Left renal cortex interstitium (tissue), 4 donors: ENCODE measurements around the gene DOCK2. TPM values are rescaled to one million over a fixed set of nuclear protein-coding genes. Genes with fewer than 3 reads are reported as not detected.

Experiments used
- DNase-seq, 4 donors: peaks; one replicate each; pipeline ENCODE4 v3.0.0-alpha.2; 2013; ENCODE audit warnings: low read depth in 4 of 4, low spot score in 2 of 4, missing footprints in 1 of 4
- polyA plus RNA-seq, 4 donors: library from polyadenylated mRNA; unstranded; fragments of 120-200 nt; gene quantifications; one replicate each; pipeline ENCODE4 v1.2.1, GENCODE V29; 2013; ENCODE audit not compliant: insufficient read length in 4 of 4

The DOCK2 gene
- polyA plus RNA-seq, 4 donors = 2.1 to 3.4 (median 3.0) TPM

DNA sequence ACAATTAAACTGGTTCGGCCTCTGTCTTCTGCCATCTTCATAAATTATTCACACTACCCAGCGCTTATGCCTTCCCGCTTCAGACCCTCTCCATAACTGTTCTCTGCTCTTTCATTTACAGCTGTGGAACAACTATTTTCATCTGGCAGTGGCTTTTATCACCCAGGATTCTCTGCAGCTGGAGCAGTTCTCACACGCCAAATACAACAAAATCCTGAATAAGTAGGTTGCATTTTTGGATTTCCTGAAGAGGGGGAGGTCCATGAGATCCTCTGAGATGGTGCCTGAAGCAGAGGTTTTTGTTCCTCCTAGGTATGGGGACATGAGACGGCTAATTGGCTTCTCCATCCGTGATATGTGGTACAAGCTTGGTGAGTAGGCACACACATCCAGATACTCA is 371.3 kb downstream of the DOCK2 start:
- no peak for DNase-seq

- DNase-seq = no peak
Measured at GRCh38 chr5:170010595-170010994, 373.5 kb downstream of the DOCK2 start.

DNA sequence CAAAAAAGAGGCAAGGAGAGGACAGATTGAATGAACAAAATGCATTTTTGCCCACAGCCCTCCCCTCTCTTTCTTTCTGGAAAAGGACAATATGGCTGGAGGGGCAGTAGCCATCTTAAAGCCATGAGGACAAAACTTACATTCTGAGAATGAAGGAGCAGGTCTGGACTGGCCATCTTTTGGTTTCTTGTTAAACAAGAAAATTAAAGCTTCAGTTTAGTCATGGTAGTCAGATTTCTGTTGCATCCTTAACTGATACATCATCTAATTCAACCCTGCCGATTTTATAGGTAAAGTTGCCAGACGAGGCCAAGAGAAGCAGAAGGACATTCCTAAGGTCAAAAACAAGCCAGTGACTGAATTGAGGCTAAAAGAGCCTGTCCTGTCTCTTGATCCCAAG is 374.7 kb downstream of the DOCK2 start:
- no peak for DNase-seq

- DNase-seq = no peak
Measured at GRCh38 chr5:170012622-170013021, 375.5 kb downstream of the DOCK2 start.

DNA sequence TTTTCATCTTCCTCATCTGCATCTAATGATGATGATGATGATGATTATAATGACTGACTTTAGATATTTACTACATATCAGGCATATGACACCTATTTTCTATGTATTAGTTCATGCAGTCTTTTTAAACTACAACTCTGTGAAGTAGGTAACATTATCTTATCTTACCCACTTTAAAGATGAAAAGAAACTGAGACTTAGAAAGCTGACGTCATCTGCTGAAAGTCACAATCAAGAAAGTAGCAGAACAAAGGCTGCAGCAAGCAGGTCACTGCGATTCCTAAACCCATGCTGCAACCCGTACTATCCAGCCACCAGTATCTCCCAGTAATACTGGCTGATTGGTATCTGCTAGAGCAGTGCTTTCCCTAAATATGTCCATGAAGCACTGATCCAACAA is 383.3 kb downstream of the DOCK2 start:
- DNase-seq = no peak

GRCh38 chr5:170021506-170021905 is 384.4 kb downstream of the DOCK2 start:
- no peak for DNase-seq

GRCh38 chr5:170025853-170026252 is 388.8 kb downstream of the DOCK2 start:
- DNase-seq = no peak

DNA sequence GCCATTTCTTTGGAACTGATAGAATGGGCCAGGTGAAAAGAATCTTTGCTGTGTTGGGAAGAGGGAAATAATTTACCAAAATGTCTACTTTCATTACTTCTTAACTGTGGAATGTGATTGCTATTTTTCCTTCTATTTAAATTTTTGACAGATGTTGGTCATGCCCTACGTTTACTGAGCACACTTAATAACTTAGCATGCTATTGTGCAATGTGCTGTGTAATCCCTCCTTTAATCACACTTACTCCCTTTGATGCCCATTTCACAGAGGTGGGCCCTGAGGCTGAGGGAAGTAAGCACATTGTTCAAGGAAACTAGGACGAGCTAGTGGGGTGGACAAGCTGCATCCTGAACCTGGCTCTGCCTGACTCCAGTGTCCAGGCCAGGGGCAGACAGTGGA is 391.0 kb downstream of the DOCK2 start:
- DNase-seq = no peak

GRCh38 chr5:170034231-170034630 is 397.2 kb downstream of the DOCK2 start:
- DNase-seq = no peak

DNA sequence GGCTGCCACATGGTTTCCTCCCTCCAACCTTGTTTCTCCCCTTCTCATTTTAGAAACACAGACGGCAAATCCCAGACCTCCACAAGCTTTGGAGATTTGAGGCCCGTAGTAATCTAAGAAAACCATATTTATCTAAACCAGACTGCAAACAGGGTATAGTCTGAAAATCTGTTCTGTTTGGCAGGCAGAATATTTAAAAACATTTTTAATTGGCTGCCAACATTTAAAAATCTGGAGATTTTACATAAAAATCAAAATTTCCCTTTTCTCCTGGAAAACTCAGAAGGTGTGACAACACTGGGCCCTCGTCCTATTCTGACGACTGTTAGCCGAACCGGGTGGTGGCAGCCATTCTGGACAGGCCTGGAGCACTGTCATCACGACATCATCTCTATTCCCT is 401.2 kb downstream of the DOCK2 start:
- DNase-seq = no peak

DNA sequence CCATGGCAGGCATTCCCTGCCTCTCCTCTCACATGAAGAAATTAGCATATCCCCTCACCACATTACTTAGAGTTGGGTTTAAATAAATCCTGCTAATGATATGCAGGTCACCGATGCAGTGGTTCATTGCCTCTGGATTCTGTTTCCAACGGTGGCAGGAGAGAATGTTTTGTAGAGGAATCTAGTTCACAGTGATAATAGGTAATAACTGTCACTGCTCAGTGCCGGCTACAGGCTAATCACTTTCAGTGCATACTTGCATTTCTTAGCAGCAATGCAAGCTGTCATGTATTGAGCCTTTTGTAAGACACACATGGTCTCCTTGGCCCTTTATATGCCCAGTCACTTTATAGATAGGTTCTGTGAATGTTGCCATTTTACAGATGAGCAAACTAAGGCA is 402.8 kb downstream of the DOCK2 start:
- DNase-seq = no peak

DNA sequence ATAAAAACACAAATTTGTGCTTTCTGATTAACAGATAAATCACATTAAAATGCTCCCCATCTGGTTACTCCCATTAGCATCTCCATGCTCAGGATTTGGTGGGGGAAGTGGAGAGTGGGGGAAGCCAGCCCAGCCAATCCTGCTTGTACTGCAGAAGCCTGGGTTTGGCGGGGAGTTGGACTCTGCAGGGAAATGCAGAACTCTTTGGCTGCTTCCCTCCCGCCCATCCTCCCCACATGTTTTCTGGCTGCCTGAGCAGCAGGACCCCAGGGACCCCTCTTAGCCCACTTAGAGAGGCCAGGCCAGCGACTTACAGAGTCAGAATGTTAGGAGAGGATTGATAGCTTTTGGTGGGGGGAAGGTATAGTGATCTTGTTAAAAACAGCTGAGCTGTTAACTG is 409.2 kb downstream of the DOCK2 start:
- DNase-seq = peak in 1 of 4 donors; percentile 7

- no peak for DNase-seq
Measured at GRCh38 chr5:170049713-170050112, 412.6 kb downstream of the DOCK2 start.

GRCh38 chr5:170053896-170054295 is 416.8 kb downstream of the DOCK2 start:
- no peak for DNase-seq

DNA sequence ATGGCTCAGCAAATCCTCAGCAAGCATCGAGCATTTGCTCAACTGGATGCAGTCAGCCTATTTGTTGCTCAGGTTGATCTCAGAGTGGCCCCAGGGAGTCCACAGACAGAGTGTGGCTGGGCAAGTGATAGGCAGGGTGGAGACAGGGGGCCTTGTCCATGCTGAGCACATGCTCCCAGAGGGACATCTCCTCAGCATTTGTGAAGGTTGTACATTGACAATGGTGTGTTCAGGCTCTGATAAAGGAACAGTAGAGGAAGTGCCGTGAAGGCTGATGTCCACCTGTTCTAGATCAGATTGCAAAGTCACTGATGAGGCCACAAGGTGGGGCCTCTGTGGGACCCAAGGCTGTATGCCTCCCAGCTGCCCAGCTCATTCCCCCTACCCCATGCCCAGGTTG is 418.5 kb downstream of the DOCK2 start:
- DNase-seq = no peak

GRCh38 chr5:170056561-170057267 is 419.6 kb downstream of the DOCK2 start:
- no peak for DNase-seq

GRCh38 chr5:170057311-170057710 is 420.2 kb downstream of the DOCK2 start:
- DNase-seq = no peak

DNA sequence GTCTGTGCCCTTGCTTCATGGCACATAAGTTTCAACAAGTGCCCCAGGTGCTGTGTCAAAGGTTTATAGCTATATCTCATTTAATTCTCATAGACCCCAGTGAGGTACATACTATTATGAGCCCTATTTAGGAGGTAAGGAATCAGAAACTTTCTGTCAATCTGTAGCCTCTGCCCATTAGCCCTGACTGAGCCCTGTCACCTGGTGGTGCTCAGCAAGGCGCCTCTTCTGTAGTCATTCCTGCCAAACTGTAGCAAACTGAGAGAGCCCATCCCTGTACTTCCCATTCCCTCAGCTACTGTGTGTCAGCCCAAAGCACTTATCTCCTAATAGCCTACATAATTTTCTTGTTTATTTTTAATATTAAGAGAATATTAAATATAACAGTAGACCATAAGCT is 422.1 kb downstream of the DOCK2 start:
- DNase-seq = no peak

DNA sequence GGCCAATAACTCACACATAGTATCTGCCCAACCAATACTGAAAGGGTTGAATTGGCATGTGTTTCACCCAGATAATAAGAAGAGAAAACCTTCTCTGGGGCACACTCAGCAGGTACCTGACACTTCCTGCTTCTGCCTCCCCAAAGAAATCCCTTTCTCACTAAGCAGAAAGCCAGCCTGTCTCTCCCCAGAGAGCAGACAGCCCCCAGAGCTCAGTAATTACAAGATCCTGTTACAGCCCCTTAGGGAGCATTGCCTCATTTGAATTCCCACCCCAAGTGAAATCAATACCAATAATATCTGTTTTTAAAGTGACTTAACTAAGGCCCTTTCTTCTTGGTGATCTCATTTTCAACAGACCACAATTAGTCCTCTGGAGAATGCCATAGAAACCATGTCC is 430.1 kb downstream of the DOCK2 start:
- no peak for DNase-seq

DNA sequence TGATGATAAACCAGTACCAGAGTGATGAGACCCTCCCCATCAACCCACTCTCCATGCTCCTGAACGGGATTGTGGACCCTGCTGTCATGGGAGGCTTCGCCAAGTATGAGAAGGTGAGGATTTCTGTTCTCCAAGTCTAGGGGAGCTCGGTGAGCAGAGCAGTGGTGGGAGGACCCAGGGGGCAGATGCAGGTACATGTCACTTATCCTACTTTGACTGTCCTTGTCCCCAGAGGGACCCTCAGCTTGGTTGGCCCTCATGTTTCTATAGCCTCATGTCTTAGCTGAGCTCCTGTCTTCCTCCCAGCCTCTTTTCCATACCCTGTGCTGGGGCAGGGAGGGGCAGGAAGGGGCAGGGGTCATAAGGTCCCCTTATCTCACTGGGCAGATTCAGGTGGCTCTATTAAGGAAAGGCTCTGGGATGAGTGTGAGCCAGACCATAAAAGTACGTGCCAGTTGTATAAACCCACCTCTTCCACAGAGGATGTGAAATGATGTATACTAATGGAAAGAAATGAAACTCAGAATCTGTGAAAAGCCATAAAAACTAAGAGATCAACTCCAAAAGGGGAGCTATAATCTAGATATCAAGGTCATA is 430.6 kb downstream of the DOCK2 start:
- DNase-seq = no peak

DNA sequence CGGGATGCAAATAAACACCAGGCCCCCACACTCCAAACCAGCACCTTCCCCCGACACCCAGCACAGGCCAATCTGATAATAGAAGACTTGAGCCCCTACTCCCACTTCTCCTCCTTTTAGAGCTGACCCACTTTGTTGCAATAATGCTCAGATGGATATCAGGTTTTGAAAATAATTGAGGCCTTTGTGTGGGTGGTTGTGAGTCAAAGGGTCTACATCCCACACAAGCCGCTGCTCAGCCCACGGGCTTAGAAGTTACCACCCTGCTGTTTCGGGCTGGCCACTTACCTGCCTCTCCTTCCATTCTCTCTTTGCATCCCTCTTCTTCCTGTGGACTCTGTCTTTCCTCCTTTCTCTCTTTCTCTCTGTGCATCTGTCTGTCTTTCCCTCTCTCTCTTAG is 432.4 kb downstream of the DOCK2 start:
- no peak for DNase-seq

DNA sequence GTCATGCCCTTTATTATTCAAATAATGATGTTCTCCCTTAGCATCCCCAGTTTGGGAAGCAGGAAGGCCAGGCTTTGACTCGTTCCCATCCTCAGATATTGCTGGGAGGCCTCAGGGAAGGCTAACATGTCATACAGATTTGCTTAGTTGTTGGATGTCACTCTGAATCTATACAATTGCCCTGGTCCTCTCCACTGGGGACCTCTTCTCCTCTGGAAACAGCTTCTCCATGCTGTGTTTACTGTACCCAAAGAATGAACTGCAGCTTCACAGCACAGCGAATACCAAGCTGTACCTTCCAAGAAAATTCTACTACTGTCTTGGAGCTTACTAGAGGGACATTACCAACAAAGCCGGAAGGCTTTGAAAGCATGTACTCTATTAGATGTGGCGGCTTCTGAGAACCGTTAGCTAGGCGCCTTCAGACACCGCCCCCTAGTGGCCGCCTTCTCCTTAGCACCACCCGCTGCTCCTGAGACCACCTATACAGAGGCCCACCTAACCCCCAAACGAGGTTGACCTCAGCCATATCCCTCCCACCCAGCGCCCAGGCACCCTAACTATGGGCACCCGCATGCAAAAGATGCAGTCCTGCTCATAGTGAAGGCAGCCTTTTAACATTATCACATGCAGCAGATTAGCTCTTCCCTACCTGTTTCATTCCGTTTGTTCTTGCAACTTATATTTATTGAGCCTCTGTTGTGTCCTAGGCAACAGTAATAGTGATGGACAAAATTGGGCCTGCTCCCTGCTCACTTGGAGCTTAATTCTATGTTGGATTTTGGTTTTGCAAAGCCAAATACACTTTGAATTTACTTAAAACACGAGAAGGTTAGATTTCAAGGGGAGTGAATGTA is 433.7 kb downstream of the DOCK2 start:
- DNase-seq = peak in 3 of 4 donors; percentile 22 to 42 (median 36)
